Measurements from ENCODE around the gene SPRYD3. TPM values are rescaled to one million over a fixed set of nuclear protein-coding genes. Genes with fewer than 3 reads are reported as not detected.

Gene SPRYD3
- total RNA-seq, 1 experiment from 2014 or later: 35.2 TPM

DNA sequence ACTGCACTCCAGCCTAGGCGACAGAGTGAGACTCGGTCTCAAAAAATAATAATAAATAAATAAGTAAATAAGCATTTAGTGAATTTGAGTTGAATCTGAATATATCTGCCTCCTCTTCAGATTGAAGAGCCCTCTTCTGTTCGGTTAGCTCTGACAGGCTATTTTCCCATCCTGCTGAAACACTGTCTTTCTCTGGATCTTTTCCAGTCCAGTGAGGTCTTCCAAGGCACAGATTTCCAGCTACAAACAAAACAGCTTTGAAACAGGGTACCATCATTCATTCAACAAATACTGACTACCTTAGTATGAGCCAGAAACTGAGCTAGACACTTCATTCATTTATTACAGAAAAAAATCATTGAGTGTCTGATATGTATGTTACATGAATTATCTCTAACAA, 7.2 kb upstream of the SPRYD3 start:
- CTCF ChIA-PET: interaction anchor here (0.6 to 5.1 kb wide), 6 partner anchors 12 to 235 kb away, joined by 3 to 42 read pairs (median 4); partner anchors contain the start of gene IGFBP6
- H3K27ac Mint-ChIP-seq (ENCODE audit: low read depth, unreplicated experiment): no peak overlapping the region
- no peaks in the 10 kb centered on the region for H3K27me3 Mint-ChIP-seq (ENCODE audit: insufficient read depth, unreplicated experiment)
- no peak overlapping the region for H3K4me3 Mint-ChIP-seq (ENCODE audit: unreplicated experiment)
- POLR2A ChIA-PET: interaction anchor here (0.7 to 2.0 kb wide), 3 partner anchors 9 to 26 kb away, joined by 3 to 7 read pairs (median 4); no protein-coding TSS in a partner anchor
- no peak for DNase-seq (ENCODE audit: unreplicated experiment)
- H3K36me3 Mint-ChIP-seq (ENCODE audit: insufficient read depth, unreplicated experiment): no peaks in the 10 kb centered on the region
- no peaks in the 10 kb centered on the region for H3K9me3 Mint-ChIP-seq (ENCODE audit: unreplicated experiment)
- intact Hi-C loops (cut with micrococcal nuclease): no loop called here
- no peaks in the 10 kb centered on the region for H3K4me1 Mint-ChIP-seq (ENCODE audit: insufficient read depth, unreplicated experiment)
- no TSS peak for BruUV-seq (replicated peaks)
- TF ChIP-seq, protein P1, sequence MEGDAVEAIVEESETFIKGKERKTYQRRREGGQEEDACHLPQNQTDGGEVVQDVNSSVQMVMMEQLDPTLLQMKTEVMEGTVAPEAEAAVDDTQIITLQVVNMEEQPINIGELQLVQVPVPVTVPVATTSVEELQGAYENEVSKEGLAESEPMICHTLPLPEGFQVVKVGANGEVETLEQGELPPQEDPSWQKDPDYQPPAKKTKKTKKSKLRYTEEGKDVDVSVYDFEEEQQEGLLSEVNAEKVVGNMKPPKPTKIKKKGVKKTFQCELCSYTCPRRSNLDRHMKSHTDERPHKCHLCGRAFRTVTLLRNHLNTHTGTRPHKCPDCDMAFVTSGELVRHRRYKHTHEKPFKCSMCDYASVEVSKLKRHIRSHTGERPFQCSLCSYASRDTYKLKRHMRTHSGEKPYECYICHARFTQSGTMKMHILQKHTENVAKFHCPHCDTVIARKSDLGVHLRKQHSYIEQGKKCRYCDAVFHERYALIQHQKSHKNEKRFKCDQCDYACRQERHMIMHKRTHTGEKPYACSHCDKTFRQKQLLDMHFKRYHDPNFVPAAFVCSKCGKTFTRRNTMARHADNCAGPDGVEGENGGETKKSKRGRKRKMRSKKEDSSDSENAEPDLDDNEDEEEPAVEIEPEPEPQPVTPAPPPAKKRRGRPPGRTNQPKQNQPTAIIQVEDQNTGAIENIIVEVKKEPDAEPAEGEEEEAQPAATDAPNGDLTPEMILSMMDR (IDR thresholded peaks at IDR 0.05; ENCODE audit: unreplicated experiment): no peak

DNA sequence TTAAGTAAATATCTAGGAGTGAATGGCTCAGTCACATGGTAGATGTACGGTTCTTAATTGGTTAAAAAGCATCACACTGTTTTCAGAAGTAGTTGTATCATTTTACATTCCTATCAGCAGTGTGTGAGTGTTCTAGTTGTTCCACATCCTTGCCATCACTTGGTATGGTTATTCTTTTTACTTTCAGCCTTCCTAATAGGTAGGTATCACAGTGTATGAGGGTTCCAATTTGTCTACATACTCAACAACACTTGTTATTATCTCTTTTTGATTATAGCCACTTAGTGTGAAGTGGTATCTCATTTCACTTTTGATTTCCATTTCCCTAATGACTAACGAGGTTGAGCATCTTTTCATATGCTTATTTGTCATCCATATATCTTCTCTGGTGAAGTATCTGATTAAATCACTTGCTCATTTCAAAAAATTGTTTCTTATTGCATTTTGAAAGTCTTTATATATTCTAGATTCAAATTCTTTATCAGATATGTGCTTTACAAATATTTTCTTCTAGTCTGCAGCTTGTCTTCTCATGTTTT, 3.5 kb upstream of the SPRYD3 start:
- BruUV-seq (replicated peaks): no TSS peak
- Mint-ChIP-seq H3K27ac (ENCODE audit: low read depth, unreplicated experiment) (no peak overlapping the region), H3K36me3 (ENCODE audit: insufficient read depth, unreplicated experiment) (peaks cover 14% of the 10 kb centered on the region), H3K4me1 (ENCODE audit: insufficient read depth, unreplicated experiment) (peaks cover 16% of the 10 kb centered on the region), H3K4me3 (ENCODE audit: unreplicated experiment) (no peak overlapping the region), H3K27me3 (ENCODE audit: insufficient read depth, unreplicated experiment) (no peaks in the 10 kb centered on the region), H3K9me3 (ENCODE audit: unreplicated experiment) (no peaks in the 10 kb centered on the region)
- CTCF ChIA-PET: interaction anchor here (0.6 to 2.7 kb wide), 2 partner anchors 12 to 17 kb away, joined by 3 to 13 read pairs; no protein-coding TSS in a partner anchor
- intact Hi-C loops (cut with micrococcal nuclease): no loop called here
- no peak for DNase-seq (ENCODE audit: unreplicated experiment)
- TF ChIP-seq, protein P1 (IDR thresholded peaks at IDR 0.05; ENCODE audit: unreplicated experiment): no peak
- POLR2A ChIA-PET: no interaction called here

DNA sequence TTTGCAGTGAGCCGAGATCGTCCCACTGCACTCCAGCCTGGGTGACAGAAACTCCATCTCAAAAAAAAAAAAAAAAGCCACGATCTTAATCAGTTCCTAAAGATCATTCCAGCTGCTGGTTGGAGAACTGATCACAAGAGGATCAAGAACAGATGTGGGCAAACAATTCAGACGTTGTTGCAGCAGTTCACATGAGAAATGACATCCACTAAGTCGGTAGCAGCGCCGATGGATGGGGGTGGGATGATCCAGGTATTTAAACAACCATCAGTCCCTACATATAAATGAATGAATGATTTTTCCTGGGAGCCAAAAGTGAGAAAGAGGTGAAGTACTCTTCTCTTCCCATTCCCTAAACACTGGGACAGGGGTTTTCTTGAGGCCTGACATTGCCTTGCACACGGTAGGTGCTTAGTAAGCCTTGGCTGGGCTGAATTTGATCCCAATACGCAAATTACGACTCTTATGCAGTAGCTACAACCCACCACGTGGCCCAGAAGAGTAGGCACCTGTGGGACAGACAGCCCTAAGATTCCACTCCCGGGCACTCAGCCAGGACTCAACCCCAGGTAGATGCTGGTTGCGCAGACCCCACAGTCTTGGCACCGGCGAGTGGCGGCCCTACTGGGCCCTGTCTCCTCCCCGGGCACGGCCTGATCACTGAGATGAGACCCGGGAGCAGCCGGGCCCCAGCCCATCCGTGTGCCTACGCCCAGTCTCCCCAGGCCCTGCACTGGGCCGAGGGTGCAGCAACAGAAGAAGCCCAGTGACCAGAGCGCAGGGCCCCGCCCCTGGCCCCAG, 565 bp downstream of the SPRYD3 start:
- peak overlapping the region; percentile 61 for H3K27ac Mint-ChIP-seq (ENCODE audit: low read depth, unreplicated experiment)
- H3K4me1 Mint-ChIP-seq (ENCODE audit: insufficient read depth, unreplicated experiment): peaks cover 29% of the 10 kb centered on the region

More for the DNA sequence above, 565 bp downstream of the SPRYD3 start:
- BruUV-seq (replicated peaks): TSS peak; percentile 55
- POLR2A ChIA-PET: interaction anchor here (0.5 to 4.8 kb wide), 25 partner anchors 12 to 538 kb away, joined by 3 to 55 read pairs (median 4); partner anchors contain the start of genes AAAS, CSAD, EIF4B and ESPL1
- TF ChIP-seq, protein P1 (IDR thresholded peaks at IDR 0.05; ENCODE audit: unreplicated experiment): no peak
- DNase-seq (ENCODE audit: unreplicated experiment): peak; percentile 54
- Mint-ChIP-seq H3K4me3 (ENCODE audit: unreplicated experiment) (peak overlapping the region; percentile 73), H3K36me3 (ENCODE audit: insufficient read depth, unreplicated experiment) (peaks cover 49% of the 10 kb centered on the region), H3K27me3 (ENCODE audit: insufficient read depth, unreplicated experiment) (no peaks in the 10 kb centered on the region), H3K9me3 (ENCODE audit: unreplicated experiment) (no peaks in the 10 kb centered on the region)
- CTCF ChIA-PET: interaction anchor here (0.6 to 6.9 kb wide), 7 partner anchors 13 to 375 kb away, joined by 3 to 85 read pairs (median 3); partner anchors contain the start of gene IGFBP6
- intact Hi-C loops (cut with micrococcal nuclease): loop anchor here (1.0 to 2.0 kb wide), 2 partner anchors 21 to 72 kb away; partner anchors contain the start of gene EIF4B
